Measurements from ENCODE around the gene ALK. TPM values are rescaled to one million over a fixed set of nuclear protein-coding genes. Genes with fewer than 3 reads are reported as not detected.

ALK gene
- total and polyA plus RNA-seq, 7 donors = 0.31 to 2.9 (median 1.2) TPM; not detected in 1

DNA sequence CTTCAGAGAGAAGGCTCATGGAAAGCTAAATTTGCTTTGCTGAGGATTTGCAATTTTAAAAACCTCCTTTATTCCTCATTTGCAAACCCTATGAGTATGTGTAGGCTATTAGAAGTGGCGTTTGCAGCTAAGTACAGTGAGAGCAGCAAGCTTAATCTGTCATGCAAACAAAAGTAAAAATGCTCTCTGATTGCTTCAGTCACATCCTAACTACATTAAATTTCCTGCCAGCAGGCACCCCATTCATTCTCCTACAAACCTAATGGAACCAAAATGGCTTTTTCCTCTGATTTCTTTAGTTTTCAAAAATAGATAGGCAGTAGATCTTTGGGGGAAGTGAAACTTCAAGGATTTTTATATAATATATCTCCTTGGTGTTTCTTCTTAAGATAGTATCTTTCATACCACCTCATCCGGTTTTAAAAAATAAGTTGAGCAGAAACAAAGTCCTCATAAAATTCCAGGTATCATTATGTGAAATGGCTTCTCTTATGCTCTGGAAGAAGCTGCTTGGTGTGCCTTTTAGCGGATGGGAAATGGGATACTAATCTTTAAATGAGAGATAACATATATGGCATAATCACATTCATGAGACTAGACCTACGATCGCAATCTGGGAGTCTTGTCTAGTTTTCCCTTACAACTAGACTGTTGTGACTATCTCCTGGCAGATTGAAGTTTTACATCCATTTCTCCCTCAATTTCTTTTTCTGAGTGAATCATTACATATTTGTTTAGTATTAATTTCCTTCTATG lies 757.1 kb downstream of the ALK start:
- 72 to 86% methylated on average over 5 of the region's 5 CpGs for WGBS, 2 donors
- intact Hi-C loops (cut with DNase I) = no loop called here
- Histone ChIP-seq H3K9me3 (no peaks in the 10 kb centered on the region), H3K4me1 (no peaks in the 10 kb centered on the region), H3K27ac (no peak overlapping the region), H3K36me3 (peaks cover 0 to 68% (median 0%) of the 10 kb centered on the region in 4 donors), H3K27me3 (no peaks in the 10 kb centered on the region), H3K4me3 (no peak overlapping the region)
- no peak for DNase-seq
- no peak for TF ChIP-seq EP300 (IDR thresholded peaks at IDR 0.05)
- TF ChIP-seq POLR2AphosphoS5 (IDR thresholded peaks at IDR 0.05) = no peak
- no peak for TF ChIP-seq POLR2A (IDR thresholded peaks at IDR 0.05)

DNA sequence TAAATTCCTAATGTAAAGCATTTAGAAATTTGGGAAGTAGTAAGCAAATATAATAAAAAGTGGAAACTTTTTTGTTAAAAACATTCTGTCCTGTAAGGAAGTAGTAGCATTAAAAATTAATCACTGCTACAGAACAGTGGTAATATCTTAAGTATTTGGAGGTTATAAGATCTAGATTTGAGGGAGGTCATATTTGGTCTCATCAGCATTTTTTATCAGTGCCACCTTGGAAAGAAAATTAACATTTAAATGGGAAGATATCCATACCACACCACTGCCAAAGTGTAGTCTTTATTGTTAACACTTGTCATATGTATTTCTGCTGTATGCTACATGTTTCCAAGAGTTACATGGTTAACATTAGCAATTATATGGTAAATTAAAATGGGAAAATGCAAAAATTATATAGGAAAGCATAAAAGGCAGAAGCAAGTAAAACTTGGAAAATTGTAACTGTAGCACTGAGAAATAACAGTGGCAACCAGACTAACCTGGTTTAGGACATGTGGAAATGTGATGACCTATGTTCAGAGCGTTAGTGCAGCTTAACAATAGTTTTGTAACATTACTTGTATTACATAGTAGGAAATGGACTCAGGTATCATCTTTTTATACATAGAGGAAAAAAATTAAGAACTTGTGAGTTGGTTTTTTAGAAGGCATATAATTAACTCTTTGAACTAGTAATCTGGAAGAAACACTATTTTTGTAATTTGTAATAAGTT lies 759.0 kb downstream of the ALK start:
- Histone ChIP-seq H3K36me3 (peaks cover 0 to 73% (median 4%) of the 10 kb centered on the region in 4 donors), H3K4me1 (peaks cover 0 to 7% (median 0%) of the 10 kb centered on the region in 4 donors), H3K27ac (no peak overlapping the region), H3K4me3 (no peak overlapping the region), H3K9me3 (no peaks in the 10 kb centered on the region), H3K27me3 (no peaks in the 10 kb centered on the region)
- DNase-seq = no peak
- WGBS, 2 donors = 45 to 86% methylated on average over 1 of the region's 1 CpG
- no peak for TF ChIP-seq POLR2AphosphoS5 (IDR thresholded peaks at IDR 0.05)
- no peak for TF ChIP-seq POLR2A (IDR thresholded peaks at IDR 0.05)
- TF ChIP-seq, protein P1, sequence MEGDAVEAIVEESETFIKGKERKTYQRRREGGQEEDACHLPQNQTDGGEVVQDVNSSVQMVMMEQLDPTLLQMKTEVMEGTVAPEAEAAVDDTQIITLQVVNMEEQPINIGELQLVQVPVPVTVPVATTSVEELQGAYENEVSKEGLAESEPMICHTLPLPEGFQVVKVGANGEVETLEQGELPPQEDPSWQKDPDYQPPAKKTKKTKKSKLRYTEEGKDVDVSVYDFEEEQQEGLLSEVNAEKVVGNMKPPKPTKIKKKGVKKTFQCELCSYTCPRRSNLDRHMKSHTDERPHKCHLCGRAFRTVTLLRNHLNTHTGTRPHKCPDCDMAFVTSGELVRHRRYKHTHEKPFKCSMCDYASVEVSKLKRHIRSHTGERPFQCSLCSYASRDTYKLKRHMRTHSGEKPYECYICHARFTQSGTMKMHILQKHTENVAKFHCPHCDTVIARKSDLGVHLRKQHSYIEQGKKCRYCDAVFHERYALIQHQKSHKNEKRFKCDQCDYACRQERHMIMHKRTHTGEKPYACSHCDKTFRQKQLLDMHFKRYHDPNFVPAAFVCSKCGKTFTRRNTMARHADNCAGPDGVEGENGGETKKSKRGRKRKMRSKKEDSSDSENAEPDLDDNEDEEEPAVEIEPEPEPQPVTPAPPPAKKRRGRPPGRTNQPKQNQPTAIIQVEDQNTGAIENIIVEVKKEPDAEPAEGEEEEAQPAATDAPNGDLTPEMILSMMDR (IDR thresholded peaks at IDR 0.05) = no peak
- TF ChIP-seq EP300 (IDR thresholded peaks at IDR 0.05) = no peak
- intact Hi-C loops (cut with DNase I) = no loop called here

DNA sequence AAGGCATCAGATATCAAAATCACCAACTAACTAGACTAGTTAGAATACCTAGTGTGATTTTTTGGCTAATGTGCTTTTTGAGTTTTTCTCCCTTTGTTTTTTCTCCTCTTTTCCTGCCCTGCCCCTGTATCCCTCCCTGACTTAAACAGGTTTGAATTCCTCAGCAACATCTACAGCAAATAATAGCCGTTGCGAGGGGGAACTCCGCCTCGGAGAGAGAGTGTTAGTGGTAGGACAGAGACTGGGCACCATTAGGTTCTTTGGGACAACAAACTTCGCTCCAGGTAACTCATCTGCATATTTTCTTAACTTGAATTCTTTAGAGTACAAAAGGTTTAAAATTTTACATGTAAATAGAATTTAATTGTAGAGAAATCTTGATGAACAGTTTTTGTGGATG lies 761.2 kb downstream of the ALK start:
- WGBS, 2 donors = 79 to 93% methylated on average over 5 of the region's 5 CpGs
- intact Hi-C loops (cut with DNase I) = no loop called here
- H3K36me3 ChIP-seq = peaks cover 0 to 85% (median 5%) of the 10 kb centered on the region in 4 donors
- peaks cover 0 to 9% (median 0%) of the 10 kb centered on the region in 4 donors for H3K4me1 ChIP-seq
- H3K27ac ChIP-seq = no peak overlapping the region
- DNase-seq = no peak
- H3K9me3 ChIP-seq = no peaks in the 10 kb centered on the region
- TF ChIP-seq EP300 (IDR thresholded peaks at IDR 0.05) = no peak
- TF ChIP-seq, protein P1 (IDR thresholded peaks at IDR 0.05) = no peak
- TF ChIP-seq POLR2A (IDR thresholded peaks at IDR 0.05) = no peak
- TF ChIP-seq POLR2AphosphoS5 (IDR thresholded peaks at IDR 0.05) = no peak
- H3K4me3 ChIP-seq = no peak overlapping the region
- H3K27me3 ChIP-seq = no peaks in the 10 kb centered on the region

DNA sequence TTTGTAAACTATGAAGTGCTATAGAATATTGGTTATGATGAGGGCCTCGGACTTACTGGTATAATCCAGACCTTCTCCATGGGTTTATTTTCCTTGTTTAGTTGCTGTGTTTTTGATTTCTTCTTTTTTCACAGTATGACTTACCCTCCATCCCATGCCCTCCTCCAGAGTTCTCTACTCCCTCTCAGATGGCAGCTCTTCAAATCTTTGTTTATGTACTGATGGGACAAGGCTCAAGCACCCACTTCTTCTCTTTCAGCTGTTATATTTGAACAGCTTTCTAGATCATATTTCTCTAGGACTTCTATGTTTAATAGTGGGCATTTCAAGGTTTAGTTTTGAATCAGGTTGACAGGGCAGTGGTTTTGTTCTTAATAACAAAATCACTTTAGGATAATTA lies 762.3 kb downstream of the ALK start:
- H3K27me3 ChIP-seq = no peaks in the 10 kb centered on the region
- no peak for DNase-seq
- WGBS, 2 donors = 39 to 50% methylated on average over 1 of the region's 1 CpG
- H3K4me1 ChIP-seq = peaks cover 0 to 9% (median 0%) of the 10 kb centered on the region in 4 donors
- peaks cover 0 to 90% (median 14%) of the 10 kb centered on the region in 4 donors for H3K36me3 ChIP-seq
- no peak for TF ChIP-seq EP300 (IDR thresholded peaks at IDR 0.05)
- no peak for TF ChIP-seq POLR2A (IDR thresholded peaks at IDR 0.05)
- TF ChIP-seq, protein P1 (IDR thresholded peaks at IDR 0.05) = no peak
- no peak for TF ChIP-seq POLR2AphosphoS5 (IDR thresholded peaks at IDR 0.05)
- H3K9me3 ChIP-seq = no peaks in the 10 kb centered on the region
- no peak overlapping the region for H3K27ac ChIP-seq
- intact Hi-C loops (cut with DNase I) = no loop called here
- H3K4me3 ChIP-seq = no peak overlapping the region

DNA sequence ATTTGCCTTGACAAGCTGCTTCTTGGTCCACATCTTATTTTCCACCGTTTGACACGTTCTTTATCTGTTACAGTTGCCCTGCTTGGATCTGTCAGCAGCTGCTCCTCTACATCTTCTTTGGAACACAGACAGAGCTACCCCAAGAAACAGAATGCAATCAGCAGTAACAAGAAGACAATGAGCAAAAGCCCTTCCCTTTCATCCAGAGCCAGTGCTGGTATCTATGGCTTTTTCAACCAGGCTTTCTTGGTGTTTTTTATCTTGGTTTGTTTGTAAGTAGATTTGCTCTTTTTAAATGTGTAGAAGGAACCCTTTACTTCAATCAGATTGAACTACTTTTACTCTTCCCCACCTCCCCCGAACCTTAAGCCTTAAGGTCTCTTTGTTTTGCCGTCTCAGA lies 764.3 kb downstream of the ALK start:
- intact Hi-C loops (cut with DNase I) = no loop called here
- DNase-seq = no peak
- Histone ChIP-seq H3K4me1 (peaks cover 0 to 9% (median 0%) of the 10 kb centered on the region in 4 donors), H3K27ac (no peak overlapping the region), H3K27me3 (no peaks in the 10 kb centered on the region), H3K4me3 (no peak overlapping the region), H3K36me3 (peaks cover 9 to 96% (median 19%) of the 10 kb centered on the region in 4 donors), H3K9me3 (no peaks in the 10 kb centered on the region)
- TF ChIP-seq POLR2A (IDR thresholded peaks at IDR 0.05) = no peak
- TF ChIP-seq POLR2AphosphoS5 (IDR thresholded peaks at IDR 0.05) = no peak
- TF ChIP-seq, protein P1 (IDR thresholded peaks at IDR 0.05) = no peak
- TF ChIP-seq EP300 (IDR thresholded peaks at IDR 0.05) = no peak
- 55 to 66% methylated on average over 4 of the region's 4 CpGs for WGBS, 2 donors

Measured in sigmoid colon (tissue), 7 donors.